ENCODE measurements around the gene IQCF6. TPM values are rescaled to one million over a fixed set of nuclear protein-coding genes. Genes with fewer than 3 reads are reported as not detected.

The IQCF6 gene
- polyA plus RNA-seq, 1 experiment, result not detected

- no peak for TF ChIP-seq CTCF (IDR thresholded peaks at IDR 0.05; ENCODE audit: insufficient read depth, low read depth, low read length)
- CTCF ChIA-PET, result no interaction called here
- no peak for DNase-seq (ENCODE audit: low read depth)
- Histone ChIP-seq H3K27me3 (ENCODE audit: control insufficient read depth, insufficient read depth, low read length) (peaks cover 1% of the 10 kb centered on the region; the same call in 1 of the 2 replicates), H3K36me3 (ENCODE audit: control insufficient read depth, insufficient read depth, low read length) (no peaks in the 10 kb centered on the region), H3K4me3 (ENCODE audit: low read depth, low read length) (no peak overlapping the region)
- POLR2A ChIA-PET, result no interaction called here
Measured at GRCh38 chr3:51735950-51736349, 43.1 kb downstream of the IQCF6 start.

- Histone ChIP-seq H3K4me3 (ENCODE audit: low read depth, low read length) (no peak overlapping the region), H3K36me3 (ENCODE audit: control insufficient read depth, insufficient read depth, low read length) (no peaks in the 10 kb centered on the region), H3K27me3 (ENCODE audit: control insufficient read depth, insufficient read depth, low read length) (peaks cover 1% of the 10 kb centered on the region; the same call in 1 of the 2 replicates)
- ChIA-PET POLR2A (no interaction called here), CTCF (interaction anchor here (0.7 to 1.3 kb wide), 2 partner anchors 16 to 1258 kb away, joined by 3 to 6 read pairs; no protein-coding TSS in a partner anchor)
- TF ChIP-seq CTCF (IDR thresholded peaks at IDR 0.05; ENCODE audit: insufficient read depth, low read depth, low read length), result no peak
- no peak for DNase-seq (ENCODE audit: low read depth)
Measured at GRCh38 chr3:51735039-51735438, 44.0 kb downstream of the IQCF6 start.

- POLR2A ChIA-PET, result no interaction called here
- no peak for TF ChIP-seq CTCF (IDR thresholded peaks at IDR 0.05; ENCODE audit: insufficient read depth, low read depth, low read length)
Measured at GRCh38 chr3:51734572-51734907, 44.5 kb downstream of the IQCF6 start.

GRCh38 chr3:51733859-51734571, 45.0 kb downstream of the IQCF6 start:
- no peak for TF ChIP-seq CTCF (IDR thresholded peaks at IDR 0.05; ENCODE audit: insufficient read depth, low read depth, low read length)
- Histone ChIP-seq H3K36me3 (ENCODE audit: control insufficient read depth, insufficient read depth, low read length) (no peaks in the 10 kb centered on the region), H3K27me3 (ENCODE audit: control insufficient read depth, insufficient read depth, low read length) (peaks cover 3% of the 10 kb centered on the region; the same call in 1 of the 2 replicates), H3K4me3 (ENCODE audit: low read depth, low read length) (no peak overlapping the region)
- ChIA-PET CTCF (interaction anchor here (1.3 kb wide), 1 partner anchor 15 kb away, joined by 6 read pairs; no protein-coding TSS in a partner anchor), POLR2A (no interaction called here)
- no peak for DNase-seq (ENCODE audit: low read depth)

More at GRCh38 chr3:51734572-51734907, 44.5 kb downstream of the IQCF6 start:
- H3K27me3 ChIP-seq (ENCODE audit: control insufficient read depth, insufficient read depth, low read length), result peaks cover 3% of the 10 kb centered on the region; the same call in 1 of the 2 replicates
- CTCF ChIA-PET, result interaction anchor here (0.7 to 1.3 kb wide), 2 partner anchors 15 to 1258 kb away, joined by 3 to 6 read pairs; no protein-coding TSS in a partner anchor
- DNase-seq (ENCODE audit: low read depth), result no peak
- H3K36me3 ChIP-seq (ENCODE audit: control insufficient read depth, insufficient read depth, low read length), result no peaks in the 10 kb centered on the region
- no peak overlapping the region for H3K4me3 ChIP-seq (ENCODE audit: low read depth, low read length)

GRCh38 chr3:51729042-51729633, 49.9 kb downstream of the IQCF6 start:
- ChIA-PET CTCF (interaction anchor here (0.7 kb wide), 1 partner anchor 1166 kb away, joined by 3 read pairs; no protein-coding TSS in a partner anchor), POLR2A (no interaction called here)
- TF ChIP-seq CTCF (IDR thresholded peaks at IDR 0.05; ENCODE audit: insufficient read depth, low read depth, low read length), result no peak
- no peak for DNase-seq (ENCODE audit: low read depth)
- H3K27me3 ChIP-seq (ENCODE audit: control insufficient read depth, insufficient read depth, low read length), result peaks cover 2% of the 10 kb centered on the region; the same call in 1 of the 2 replicates
- no peak overlapping the region for H3K4me3 ChIP-seq (ENCODE audit: low read depth, low read length)
- H3K36me3 ChIP-seq (ENCODE audit: control insufficient read depth, insufficient read depth, low read length), result no peaks in the 10 kb centered on the region

Data from BJ (cell line).